ENCODE results near the gene PCDHA8. TPM values are rescaled to one million over a fixed set of nuclear protein-coding genes. Genes with fewer than 3 reads are reported as not detected.
"Not testable (repeated sequence)": the region's sequence is repeated elsewhere in the genome, so short reads cannot be mapped to it uniquely, and the experiment has no call there.

Gene PCDHA8
- total RNA-seq, 1 experiment from 2014 or later = 0.14 TPM

GRCh38 chr5:140808889-140809291 is 32.1 kb upstream of the PCDHA8 start:
- H3K4me3 ChIP-seq (ENCODE audit: insufficient read depth, low read depth, low read length) = no peak overlapping the region
- no peak for DNase-seq
- no peaks in the 10 kb centered on the region for H3K27me3 ChIP-seq (ENCODE audit: control insufficient read depth, insufficient read depth, low read length)
- H3K36me3 ChIP-seq (replicated peaks; ENCODE audit: control insufficient read depth, insufficient read depth, low read length) = no peaks in the 10 kb centered on the region

- H3K4me3 ChIP-seq (ENCODE audit: insufficient read depth, low read depth, low read length) = no peak within 1 kb of the TSS
- H3K27me3 ChIP-seq (ENCODE audit: control insufficient read depth, insufficient read depth, low read length) = no peaks in the 10 kb centered on the region
- H3K36me3 ChIP-seq (replicated peaks; ENCODE audit: control insufficient read depth, insufficient read depth, low read length) = no peaks in the 10 kb centered on the region
- no peak for DNase-seq
These were observed 19.4 kb upstream of the PCDHA8 start, which contains the start of gene PCDHA5 for GRCh38 chr5:140821375-140822280. Gene PCDHA5 (plus strand): TSS chr5:140821613.

- Histone ChIP-seq H3K36me3 (replicated peaks; ENCODE audit: control insufficient read depth, insufficient read depth, low read length) (no peaks in the 10 kb centered on the region), H3K4me3 (ENCODE audit: insufficient read depth, low read depth, low read length) (no peak overlapping the region), H3K27me3 (ENCODE audit: control insufficient read depth, insufficient read depth, low read length) (no peaks in the 10 kb centered on the region)
- no peak for DNase-seq
These were observed 18.7 kb upstream of the PCDHA8 start for GRCh38 chr5:140822281-140822629.

- DNase-seq; H3K27me3 ChIP-seq (ENCODE audit: control insufficient read depth, insufficient read depth, low read length); H3K36me3 ChIP-seq (replicated peaks; ENCODE audit: control insufficient read depth, insufficient read depth, low read length); H3K4me3 ChIP-seq (ENCODE audit: insufficient read depth, low read depth, low read length): not testable (repeated sequence)
These were observed 18.0 kb upstream of the PCDHA8 start for GRCh38 chr5:140822969-140823368.

GRCh38 chr5:140823475-140823874 is 17.5 kb upstream of the PCDHA8 start:
- no peak overlapping the region for H3K4me3 ChIP-seq (ENCODE audit: insufficient read depth, low read depth, low read length)
- H3K27me3 ChIP-seq (ENCODE audit: control insufficient read depth, insufficient read depth, low read length) = no peaks in the 10 kb centered on the region
- H3K36me3 ChIP-seq (replicated peaks; ENCODE audit: control insufficient read depth, insufficient read depth, low read length) = no peaks in the 10 kb centered on the region
- no peak for DNase-seq

- Histone ChIP-seq H3K27me3 (ENCODE audit: control insufficient read depth, insufficient read depth, low read length) (no peaks in the 10 kb centered on the region), H3K36me3 (replicated peaks; ENCODE audit: control insufficient read depth, insufficient read depth, low read length) (no peaks in the 10 kb centered on the region), H3K4me3 (ENCODE audit: insufficient read depth, low read depth, low read length) (no peak within 1 kb of the TSS)
- DNase-seq = no peak
These were observed 13.2 kb upstream of the PCDHA8 start, which contains the start of gene PCDHA6 for GRCh38 chr5:140827704-140828361. Gene PCDHA6 (plus strand): TSS chr5:140827960. CDS start chr5:140828092, 132 bp downstream.

- DNase-seq = no peak
- Histone ChIP-seq H3K36me3 (replicated peaks; ENCODE audit: control insufficient read depth, insufficient read depth, low read length) (no peaks in the 10 kb centered on the region), H3K27me3 (ENCODE audit: control insufficient read depth, insufficient read depth, low read length) (no peaks in the 10 kb centered on the region), H3K4me3 (ENCODE audit: insufficient read depth, low read depth, low read length) (no peak overlapping the region)
These were observed 12.6 kb upstream of the PCDHA8 start for GRCh38 chr5:140828362-140828737.

- not testable (repeated sequence) for H3K27me3 ChIP-seq (ENCODE audit: control insufficient read depth, insufficient read depth, low read length); H3K36me3 ChIP-seq (replicated peaks; ENCODE audit: control insufficient read depth, insufficient read depth, low read length); DNase-seq; H3K4me3 ChIP-seq (ENCODE audit: insufficient read depth, low read depth, low read length)
These were observed 11.2 kb upstream of the PCDHA8 start for GRCh38 chr5:140829511-140830501.

- Histone ChIP-seq H3K27me3 (ENCODE audit: control insufficient read depth, insufficient read depth, low read length) (no peaks in the 10 kb centered on the region), H3K36me3 (replicated peaks; ENCODE audit: control insufficient read depth, insufficient read depth, low read length) (no peaks in the 10 kb centered on the region), H3K4me3 (ENCODE audit: insufficient read depth, low read depth, low read length) (peak within 1 kb of the TSS; percentile 5; the same call in 1 of the 2 replicates)
- no peak for DNase-seq
These were observed 7.0 kb upstream of the PCDHA8 start, which contains the start of gene PCDHA7 for GRCh38 chr5:140833993-140834392. Gene PCDHA7 (plus strand): TSS chr5:140834269. CDS start chr5:140834384, 115 bp downstream.

- DNase-seq; H3K27me3 ChIP-seq (ENCODE audit: control insufficient read depth, insufficient read depth, low read length); H3K36me3 ChIP-seq (replicated peaks; ENCODE audit: control insufficient read depth, insufficient read depth, low read length): not testable (repeated sequence)
- H3K4me3 ChIP-seq (ENCODE audit: insufficient read depth, low read depth, low read length) = peak overlapping the region; percentile 5; the same call in 1 of the 2 replicates
These were observed 6.5 kb upstream of the PCDHA8 start for GRCh38 chr5:140834439-140835008.

- Histone ChIP-seq H3K27me3 (ENCODE audit: control insufficient read depth, insufficient read depth, low read length) (no peaks in the 10 kb centered on the region), H3K36me3 (replicated peaks; ENCODE audit: control insufficient read depth, insufficient read depth, low read length) (no peaks in the 10 kb centered on the region), H3K4me3 (ENCODE audit: insufficient read depth, low read depth, low read length) (no peak overlapping the region)
- no peak for DNase-seq
These were observed 5.1 kb upstream of the PCDHA8 start for GRCh38 chr5:140835622-140836510.

GRCh38 chr5:140842798-140843733 is 2.1 kb downstream of the PCDHA8 start:
- Histone ChIP-seq H3K36me3 (replicated peaks; ENCODE audit: control insufficient read depth, insufficient read depth, low read length) (no peaks in the 10 kb centered on the region), H3K27me3 (ENCODE audit: control insufficient read depth, insufficient read depth, low read length) (no peaks in the 10 kb centered on the region), H3K4me3 (ENCODE audit: insufficient read depth, low read depth, low read length) (no peak overlapping the region)
- no peak for DNase-seq
